ENCODE data around the gene COA6.
"Not testable (repeated sequence)": the region's sequence is repeated elsewhere in the genome, so short reads cannot be mapped to it uniquely, and the experiment has no call there.

COA6 gene

DNA sequence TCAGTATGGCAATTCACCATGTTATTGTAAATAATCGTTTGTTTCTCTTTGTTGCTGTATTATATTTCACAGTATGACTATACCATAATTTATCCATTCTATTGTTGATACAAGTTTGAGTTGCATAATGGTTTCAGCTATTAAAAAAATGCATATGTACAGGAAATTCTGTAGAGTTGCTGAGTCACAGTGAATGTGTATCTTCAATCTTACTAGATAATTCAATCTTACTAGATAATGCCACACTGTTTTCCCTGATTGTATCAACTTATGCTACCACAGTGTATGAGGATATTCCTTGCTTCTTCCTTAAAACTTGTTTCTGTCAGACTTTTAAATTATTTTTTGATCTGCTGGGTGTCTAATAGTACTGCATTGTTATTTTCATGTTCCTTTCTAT is 3.5 kb upstream of the COA6 start:
- DNase-seq (ENCODE audit: low read depth) = no peak

DNA sequence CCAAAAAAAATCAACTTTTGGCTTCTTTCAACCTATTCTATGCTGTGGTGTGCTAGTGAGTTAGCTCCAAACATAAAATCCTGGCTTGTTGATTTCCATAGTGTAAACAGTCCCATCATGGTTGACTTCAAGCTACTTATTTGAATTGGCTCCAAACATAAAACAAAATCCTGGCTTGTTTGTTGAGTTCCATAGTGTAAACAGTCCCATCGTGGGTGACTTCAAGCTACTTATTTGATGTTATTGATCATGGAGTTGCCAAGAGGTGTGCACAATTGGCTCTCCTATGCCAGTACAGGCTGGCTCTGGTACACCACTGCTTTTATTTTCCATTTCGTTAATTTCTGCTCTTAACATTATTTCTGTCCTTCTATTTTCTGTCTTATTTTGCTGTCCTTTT is 1.8 kb upstream of the COA6 start:
- DNase-seq (ENCODE audit: low read depth) = no peak

DNA sequence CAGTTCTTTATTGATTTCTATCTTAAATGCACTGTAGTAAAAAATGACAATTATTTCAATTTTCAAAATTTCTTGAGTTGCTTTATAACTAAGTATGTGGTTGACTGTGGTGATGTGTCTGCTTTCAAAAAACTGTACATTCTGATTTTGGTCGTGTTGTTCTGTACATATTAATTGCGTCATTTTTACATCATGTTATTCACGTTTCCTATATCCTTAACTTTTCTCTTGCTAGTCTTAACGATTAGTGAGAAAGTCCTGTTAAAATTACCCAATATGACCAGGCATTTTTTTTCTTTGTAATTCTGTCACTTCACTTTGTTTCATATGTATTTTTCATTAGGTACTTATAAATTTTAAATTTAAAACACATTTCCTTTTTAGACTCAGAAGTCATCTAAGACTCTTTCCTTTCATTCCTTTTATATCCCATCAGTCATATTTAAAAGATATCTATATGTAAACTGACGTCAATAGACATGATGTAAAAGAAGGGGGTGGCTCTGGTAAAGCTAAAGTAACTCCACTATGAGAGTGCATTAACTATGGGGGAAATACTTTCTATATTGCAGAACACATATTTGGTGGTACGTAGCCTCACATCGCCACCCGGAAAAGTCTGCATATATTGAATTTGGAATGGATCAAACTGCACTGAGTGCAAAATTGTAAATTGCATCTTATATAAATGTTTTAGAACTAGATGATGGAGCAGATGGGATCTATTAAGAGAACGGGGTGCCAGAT is 1.1 kb upstream of the COA6 start:
- DNase-seq (ENCODE audit: low read depth) = no peak

DNA sequence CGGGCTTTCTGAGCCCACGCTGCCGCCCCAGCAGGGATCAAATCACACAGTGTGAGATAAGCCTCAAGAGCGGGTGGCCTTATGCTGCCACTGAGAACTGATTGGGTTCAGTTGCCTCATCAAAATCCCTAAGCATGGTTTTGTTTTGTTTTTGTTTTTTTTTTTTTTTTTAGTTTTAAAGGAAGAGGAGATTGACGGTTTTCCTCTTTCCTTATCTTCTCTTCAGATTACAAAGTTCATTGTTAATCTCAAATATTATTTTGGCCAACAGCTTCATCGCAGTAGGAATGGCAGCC is 651 bp downstream of the COA6 start:
- DNase-seq (ENCODE audit: low read depth) = no peak

DNA sequence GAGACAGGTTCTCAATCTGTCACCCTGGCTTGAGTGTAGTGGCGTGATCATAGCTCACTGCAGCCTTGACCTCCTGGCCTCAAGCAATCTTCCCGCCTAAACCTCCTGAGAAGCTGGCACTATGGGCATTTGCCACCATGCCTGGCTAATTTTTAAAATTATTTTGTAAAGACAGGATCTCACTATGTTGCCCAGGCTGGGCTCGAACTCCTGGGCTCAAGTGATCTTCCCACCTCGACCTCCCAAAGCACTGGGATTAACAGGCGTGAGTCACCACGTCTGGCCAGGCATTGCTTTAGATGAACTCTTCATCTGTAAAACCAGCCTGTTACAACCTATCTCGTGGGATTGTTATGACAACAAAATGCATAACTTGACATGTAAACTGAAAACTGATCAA is 2.4 kb downstream of the COA6 start:
- no peak for DNase-seq (ENCODE audit: low read depth)

DNA sequence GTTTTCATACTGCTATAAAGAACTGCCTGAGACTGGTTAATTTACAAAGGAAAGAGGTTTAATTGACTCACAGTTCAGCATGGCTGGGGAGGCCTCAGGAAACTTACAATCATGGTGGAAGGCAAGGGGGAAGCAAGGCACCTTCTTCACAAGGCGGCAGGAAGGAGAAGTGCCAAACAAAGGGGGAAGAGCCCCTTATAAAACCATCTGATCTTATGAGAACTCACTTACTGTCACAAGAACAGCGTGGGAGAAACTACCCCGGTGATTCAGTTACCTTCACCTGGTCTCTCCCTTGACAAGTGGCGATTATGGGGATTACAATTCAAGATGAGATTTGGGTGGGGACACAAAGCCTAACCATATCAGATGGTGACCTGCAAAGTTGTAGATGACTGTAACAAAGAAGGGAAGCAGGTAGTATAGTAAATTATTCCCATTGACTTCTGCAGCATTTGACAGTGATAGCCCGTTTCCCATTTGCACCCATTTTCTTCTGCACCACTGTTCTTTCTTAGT is 6.4 kb downstream of the COA6 start:
- not testable (repeated sequence) for DNase-seq (ENCODE audit: low read depth)

DNA sequence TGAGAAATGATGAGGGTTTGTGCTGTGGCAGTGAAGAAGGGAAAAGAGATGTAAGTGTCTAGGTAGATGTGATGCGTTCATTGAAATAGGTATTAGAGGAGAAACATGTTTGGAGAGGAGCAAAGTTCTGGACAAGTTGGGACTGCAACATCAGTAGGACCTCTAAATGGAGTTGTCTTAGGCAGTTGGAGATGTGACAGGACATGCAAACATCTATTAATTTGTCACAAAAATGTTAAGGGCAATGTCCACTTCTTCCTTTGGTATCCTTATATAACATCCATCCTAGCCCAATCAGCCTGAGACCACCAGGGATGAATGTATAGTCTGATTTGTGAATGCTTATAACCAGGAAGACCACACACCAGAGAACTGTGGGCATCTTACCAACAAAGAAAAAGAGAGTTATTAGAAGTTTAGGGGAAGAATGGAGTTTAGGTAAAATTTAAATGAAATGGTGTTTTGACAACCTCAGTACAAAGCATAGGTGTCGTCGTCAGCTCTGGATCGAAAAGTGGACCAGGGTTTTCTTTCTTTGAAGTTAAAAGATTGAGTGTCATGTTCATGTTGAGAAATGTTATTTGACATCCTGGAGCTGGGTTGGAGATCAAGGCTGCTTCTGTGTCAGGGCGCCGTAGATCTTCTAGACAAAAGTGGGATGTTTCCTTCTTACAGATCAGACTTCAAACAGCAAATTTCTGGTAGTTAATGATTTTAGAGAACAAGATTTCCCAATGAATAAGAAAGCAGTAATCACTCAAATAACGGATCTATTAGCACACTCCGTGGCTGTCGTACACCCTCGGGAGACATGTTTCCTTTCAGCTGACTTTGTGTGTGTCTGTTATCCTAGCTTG is 8.7 kb downstream of the COA6 start:
- no peak for DNase-seq (ENCODE audit: low read depth)

DNA sequence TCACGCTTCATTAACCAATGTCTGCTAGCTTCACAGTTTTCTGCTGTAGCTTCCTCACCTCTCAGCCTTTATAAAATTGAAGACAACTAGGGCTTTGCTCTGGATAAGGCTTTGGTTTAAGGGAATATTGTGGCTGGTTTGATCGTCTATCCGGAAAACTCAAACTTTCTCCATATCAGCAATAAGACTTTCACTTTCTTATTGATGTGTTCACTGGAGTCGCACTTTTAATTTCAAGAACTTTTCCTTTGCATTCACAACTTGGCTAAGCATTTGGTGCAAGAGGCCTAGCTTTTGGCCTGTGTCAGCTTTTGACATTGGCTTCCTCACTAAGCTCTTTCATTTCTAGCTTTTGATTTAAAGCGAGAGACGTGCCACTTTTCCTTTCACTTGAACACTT is 12.9 kb downstream of the COA6 start:
- DNase-seq (ENCODE audit: low read depth) = no peak

DNA sequence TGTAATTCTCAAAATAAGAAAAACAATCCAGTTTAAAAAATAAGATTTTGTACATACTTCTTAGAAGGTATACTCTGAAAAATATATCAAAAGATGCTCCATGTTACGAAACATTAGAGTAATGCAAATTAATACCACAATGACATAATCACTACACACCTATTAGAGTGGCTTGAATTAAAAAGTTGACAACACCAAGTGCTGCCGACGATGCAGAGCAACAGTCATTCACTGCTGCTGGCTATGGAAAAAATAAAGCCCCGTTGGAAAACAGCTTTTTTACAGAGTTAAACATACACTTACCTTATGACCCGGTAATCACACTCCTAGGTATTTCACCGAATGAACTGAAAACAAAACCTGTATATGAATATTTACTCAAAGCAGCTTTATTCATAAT is 14.8 kb downstream of the COA6 start:
- DNase-seq (ENCODE audit: low read depth) = no peak

DNA sequence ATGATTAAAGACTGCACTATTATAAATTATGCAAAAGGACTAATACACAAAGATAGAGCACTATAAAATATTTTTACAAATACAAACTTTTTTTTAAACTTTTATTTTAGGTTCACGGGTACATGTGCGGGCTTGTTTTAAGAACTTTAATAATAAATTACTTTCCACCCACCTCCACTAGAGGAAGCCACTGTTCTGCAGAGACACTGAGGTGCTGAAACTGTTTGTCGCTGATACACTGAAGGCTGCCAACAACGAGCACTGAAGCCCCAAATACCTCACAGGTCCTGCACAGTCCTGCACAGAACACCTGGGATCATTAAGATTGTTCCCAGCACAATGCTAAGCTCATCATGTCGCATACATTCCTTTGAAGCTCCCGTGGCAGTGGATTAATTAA is 19.9 kb downstream of the COA6 start:
- no peak for DNase-seq (ENCODE audit: low read depth)

DNA sequence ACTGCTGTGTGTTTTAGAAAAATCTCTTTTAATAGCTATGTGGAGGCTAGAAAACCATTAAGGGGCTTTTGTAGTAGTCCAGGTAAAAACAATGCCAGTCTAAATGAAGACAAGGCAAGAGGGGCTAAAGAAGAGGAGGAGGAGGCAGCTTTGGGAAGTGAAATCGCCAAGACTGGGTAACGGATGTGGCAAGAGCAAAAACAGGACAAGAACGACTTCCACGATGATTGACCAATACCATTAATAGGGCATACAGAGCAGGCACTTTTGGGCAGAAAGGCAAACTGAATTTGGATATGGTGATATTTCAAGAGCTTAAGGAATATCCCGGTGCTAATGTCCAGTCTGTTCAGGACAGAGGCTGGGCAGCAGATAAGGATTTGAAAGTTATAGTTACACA is 22.0 kb downstream of the COA6 start:
- no peak for DNase-seq (ENCODE audit: low read depth)

DNA sequence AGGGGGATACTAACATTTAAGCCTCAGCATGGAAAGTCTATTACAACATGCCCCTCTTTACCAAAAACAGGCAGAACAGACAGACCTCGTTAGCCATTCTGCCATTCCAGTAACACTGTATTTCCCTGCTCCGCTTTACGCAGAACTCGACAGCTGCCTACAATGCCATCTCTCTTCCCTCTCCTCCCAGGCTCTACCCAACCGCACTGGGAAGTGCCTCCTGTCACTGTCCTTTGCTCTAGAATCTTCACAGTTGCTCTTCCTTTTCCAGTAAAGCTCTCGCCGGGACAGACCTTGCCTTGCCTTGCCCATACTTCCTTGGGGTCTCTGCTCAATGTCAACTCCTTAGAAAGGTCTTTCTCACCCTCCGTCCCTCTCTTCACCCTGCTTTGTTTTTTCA is 22.8 kb downstream of the COA6 start:
- no peak for DNase-seq (ENCODE audit: low read depth)

DNA sequence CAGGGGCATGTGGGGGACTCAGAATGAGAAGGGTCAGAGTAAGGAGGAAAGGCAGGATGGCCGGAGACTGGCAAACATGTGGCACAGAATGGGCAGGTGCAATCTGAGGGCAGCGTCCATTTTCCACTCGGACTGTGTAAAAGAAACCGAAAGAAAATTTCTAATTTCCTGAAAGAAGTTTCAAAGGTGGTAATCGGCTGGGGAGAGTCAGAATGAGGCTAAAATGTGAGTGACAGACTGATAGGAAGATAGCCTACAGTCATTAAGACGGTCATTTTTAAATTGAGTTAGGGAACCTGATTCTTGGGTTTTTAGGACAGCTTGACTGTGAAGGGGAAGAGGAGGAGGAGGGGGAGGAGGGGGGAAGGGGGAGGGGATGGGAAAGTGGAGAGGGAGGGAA is 23.6 kb downstream of the COA6 start:
- DNase-seq (ENCODE audit: low read depth) = no peak

DNA sequence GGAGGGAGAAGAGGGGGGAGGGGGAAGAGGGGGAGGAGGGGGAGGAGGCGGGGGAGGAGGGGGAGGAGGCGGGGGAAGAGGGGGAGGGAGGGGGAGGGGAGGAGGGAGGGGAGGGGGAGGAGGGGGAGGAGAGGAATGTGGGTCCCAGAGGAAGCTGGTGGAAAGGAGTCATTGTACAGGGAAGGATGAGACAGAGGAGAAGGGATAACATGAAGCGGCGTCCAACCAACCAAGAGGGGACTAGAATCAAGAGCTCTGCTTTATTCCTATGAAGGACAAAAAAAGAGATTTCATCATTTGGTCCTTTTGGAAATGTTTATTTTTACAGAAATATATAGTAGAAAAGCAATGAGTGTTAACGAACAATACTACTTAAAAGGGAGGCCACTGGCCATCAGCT is 24.5 kb downstream of the COA6 start:
- no peak for DNase-seq (ENCODE audit: low read depth)

DNA sequence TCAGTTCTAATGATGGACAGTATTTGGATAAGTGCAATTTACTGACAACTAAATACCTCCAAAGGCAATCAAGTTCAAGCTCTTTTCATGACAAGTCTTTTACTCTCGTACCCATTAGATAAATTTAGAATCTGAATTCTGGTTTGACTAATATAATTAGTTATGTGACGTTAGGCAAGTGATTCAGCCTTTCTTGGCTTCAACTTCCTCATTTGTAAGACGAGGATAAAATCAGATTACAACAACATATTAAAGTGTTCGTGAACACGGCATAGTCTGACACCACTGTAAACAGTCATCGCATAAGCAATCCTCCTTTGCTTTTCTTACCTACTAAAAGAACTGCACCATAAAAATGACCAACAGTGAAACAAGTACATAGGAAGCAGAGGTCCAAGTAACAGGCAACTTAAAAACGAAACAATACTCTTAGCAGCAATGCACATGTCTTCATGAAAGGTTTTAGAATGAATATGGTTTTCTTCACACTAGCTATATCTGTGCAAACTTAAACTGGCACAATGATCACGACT is 25.7 kb downstream of the COA6 start:
- DNase-seq (ENCODE audit: low read depth) = no peak

DNA sequence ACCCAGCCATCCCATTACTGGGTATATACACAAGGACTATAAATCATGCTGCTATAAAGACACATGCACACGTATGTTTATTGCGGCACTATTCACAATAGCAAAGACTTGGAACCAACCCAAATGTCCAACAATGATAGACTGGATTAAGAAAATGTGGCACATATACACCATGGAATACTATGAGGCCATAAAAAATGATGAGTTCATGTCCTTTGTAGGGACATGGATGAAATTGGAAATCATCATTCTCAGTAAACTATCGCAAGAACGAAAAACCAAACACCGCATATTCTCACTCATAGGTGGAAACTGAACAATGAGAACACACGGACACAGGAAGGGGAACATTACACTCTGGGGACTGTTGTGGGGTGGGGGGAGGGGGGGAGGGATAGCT is 26.3 kb downstream of the COA6 start:
- DNase-seq (ENCODE audit: low read depth) = not testable (repeated sequence)

DNA sequence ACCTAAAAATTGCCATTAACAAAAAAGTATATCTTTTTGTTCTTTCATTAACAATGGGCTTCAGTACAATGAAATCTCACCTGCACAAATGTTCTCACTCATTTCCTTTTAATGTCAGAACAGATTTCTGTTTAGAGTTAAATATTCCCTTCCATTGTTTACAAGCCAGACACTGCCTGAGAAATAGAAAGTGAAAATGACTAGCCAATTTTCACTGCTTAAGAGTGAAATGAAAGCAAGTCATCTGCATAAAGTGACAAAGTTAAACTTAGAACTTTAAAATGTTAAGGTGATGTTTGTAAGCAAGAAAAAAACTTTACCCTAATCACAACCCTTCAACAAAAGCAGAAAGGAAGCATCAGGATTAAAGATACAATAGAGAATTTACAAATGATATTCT is 27.5 kb downstream of the COA6 start:
- no peak for DNase-seq (ENCODE audit: low read depth)

DNA sequence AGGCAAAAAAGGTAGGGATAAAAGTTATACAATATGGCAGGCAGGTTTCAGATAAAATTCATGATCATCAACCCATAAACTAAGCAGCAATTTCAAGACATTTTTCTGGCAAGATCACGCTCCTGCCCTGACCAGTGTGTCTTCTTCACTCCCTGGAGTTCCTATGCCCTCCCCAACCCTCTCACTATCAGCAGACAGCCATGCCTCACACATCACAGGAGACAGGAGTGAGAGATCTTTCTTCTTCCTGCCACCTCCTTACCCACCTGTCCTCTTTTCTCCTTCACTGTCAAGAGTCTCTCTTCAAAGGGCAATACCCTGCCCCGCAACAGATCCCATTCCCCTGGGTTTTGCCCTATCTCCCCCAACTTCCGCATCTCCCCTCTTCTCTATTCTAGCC is 28.4 kb downstream of the COA6 start:
- DNase-seq (ENCODE audit: low read depth) = no peak

DNA sequence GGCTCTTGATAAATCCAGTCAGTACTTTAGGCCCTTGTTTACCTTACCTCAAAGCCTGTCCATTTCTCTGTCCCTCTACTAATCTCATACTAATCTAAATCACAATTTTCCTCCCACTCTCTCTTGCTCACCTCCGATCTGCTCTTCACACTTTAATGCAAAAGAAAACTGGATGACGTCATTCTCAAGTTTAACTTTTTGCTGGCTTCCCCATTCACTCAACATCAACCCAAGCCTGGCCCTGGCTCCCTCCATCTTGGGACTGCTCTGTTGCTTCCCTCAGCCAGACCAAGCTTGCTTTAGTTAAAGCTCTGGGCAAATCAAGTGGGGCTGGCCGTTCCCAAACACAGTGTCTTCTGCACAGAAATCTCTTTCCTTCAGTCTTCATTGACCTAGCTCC is 29.7 kb downstream of the COA6 start:
- DNase-seq (ENCODE audit: low read depth) = no peak

DNA sequence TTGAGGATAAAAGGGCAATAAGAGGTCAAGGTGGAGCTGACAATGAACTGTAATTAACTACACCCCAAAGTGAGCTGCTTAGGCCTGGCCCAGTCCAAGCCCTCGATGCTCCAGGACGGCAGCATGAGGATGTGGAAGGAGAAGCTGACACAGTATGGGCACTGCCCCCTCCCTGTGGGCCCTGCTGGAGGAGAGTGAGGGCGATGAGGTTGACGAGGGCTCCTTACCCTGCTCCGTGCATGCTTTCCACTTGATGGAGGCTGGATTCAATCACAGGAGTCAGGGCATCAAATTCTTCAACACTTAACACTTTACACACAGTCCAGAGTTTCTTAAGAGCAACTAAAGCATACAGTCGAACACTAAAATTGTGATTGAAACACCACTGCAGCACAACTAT is 32.4 kb downstream of the COA6 start:
- DNase-seq (ENCODE audit: low read depth) = no peak

DNA sequence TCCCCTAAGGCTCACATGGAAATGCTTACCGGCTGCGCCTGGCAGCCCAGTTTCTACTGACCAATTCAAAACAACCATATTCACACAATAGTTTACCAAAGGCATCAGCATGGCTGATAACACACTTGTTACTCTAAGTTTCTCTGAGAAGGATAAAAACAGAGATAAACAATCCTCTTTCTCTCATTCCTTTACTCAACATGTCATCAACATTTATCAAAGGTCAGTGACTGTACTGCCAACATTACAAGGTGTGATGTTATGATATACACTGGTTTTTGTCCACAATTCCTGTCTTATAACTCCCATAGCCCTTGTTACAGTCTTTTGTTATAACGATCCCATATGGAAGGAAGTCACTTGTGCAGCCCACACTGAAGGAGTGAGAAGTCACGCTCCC is 33.6 kb downstream of the COA6 start:
- DNase-seq (ENCODE audit: low read depth) = no peak

DNA sequence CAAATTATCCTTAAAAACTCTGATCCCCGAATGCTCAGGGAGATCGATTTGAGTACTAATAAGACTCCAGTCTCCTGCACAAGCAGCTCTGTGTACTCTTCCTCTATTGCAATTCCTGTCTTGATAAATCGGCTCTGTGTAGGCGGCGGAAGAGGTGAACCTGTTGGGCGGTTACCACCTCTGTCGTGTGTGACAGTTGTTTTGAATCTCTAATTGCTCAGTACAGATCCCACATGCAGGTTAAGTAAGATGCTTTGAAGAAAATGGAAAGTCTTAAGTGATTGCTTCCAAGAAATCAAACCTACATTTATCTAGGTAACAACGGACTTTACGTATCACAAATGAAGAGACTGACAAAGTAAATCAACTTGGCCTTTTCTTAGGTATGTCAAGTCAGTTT is 35.5 kb downstream of the COA6 start:
- DNase-seq (ENCODE audit: low read depth) = no peak

DNA sequence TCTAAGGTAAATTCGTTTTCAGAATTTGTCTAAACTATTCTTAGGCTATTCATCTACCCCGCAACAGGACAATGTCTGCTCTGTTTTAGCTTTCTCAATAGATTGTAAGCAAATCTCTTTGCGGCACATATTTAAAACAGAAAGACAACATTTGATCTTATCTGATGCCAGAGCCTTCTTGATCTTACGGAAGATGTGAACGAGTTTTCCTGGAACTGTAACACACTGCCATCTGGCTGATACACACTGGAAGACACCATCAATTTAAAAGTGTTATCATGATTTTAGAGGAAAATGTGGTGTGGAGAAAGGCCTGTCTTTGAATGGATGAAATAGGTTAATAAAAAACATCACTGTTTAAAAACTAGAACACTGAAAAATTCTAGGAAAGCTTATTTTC is 36.1 kb downstream of the COA6 start:
- no peak for DNase-seq (ENCODE audit: low read depth)

DNA sequence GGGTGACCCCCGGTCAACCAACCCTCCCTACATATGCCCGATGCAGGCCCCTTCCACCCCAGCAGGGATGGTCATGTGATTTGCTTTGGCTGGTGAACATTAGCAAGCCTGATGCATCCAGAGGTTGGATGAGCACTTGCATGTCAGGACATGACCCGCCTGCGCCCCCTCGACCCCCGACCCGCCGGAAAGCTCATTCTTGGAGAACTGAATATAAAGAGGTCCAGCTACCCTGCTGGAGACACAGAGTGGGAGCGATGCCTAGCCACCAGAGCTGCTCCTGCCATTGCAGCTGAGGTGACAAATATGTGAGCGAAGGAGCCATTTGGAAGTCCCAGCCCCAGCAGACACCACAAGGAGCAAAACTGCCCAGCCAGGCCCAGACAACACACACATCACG is 39.6 kb downstream of the COA6 start:
- no peak for DNase-seq (ENCODE audit: low read depth)
